Heart left ventricle (tissue), 13 donors: ENCODE data around the gene TM9SF3.

Experiments used
- POLR2A ChIP-seq, 2 donors: fragments of 450-650 bp; IDR thresholded peaks; one replicate each; pipeline ENCODE4 v1.6.1; 2017; ENCODE audit warnings: antibody characterized with exemption in 2 of 2, mild to moderate bottlenecking in 2 of 2, moderate library complexity in 2 of 2
- TF ChIP-seq, protein P1 (sequence below), 12 donors: fragments of 200-600 bp; sonication (generic) in 4 of 12; IDR thresholded peaks; one replicate each; pipeline versions ENCODE4 v1.5.0 to v1.8.0; 2018 to 2022; ENCODE audit warnings: antibody characterized with exemption in 12 of 12, mild to moderate bottlenecking in 5 of 12
- donor health status: ischemic (EF 13 %, LVEDD 7.1; RV severe dilation, severe dysfunction).
- donor health status: DM: no; HTN: yes; CAD: no.
- donor health status: DM: no; HTN: no; CAD: no.
- donor health status: ischemic (EF 25% LVEDD 6.9; RV normal size, moderate dysfunction).
- donor health status: ischemic (EF 25% LVEDD 5.7; RV mildly dilated, moderate dysfunction).
- donor health status: ischemic (EF 35%, LVEDD 5.7; RV mildly dilated, moderate dysfunction).
- donor health status: nonischemic (EF 11% LVEDD 7.7; RV severe dilation, severe dysfunction).
- donor health status: DM: yes; HTN: yes; CAD: no.
- donor health status: PGD.
- donor health status: ischemic (EF 29% LVEDD 5.4; RV normal size, mild dysfunction).
- donor health status: nonischemic (EF 23%, LVEDD 6.1; RV moderate dilation, normal function).

- TF ChIP-seq, protein P1, sequence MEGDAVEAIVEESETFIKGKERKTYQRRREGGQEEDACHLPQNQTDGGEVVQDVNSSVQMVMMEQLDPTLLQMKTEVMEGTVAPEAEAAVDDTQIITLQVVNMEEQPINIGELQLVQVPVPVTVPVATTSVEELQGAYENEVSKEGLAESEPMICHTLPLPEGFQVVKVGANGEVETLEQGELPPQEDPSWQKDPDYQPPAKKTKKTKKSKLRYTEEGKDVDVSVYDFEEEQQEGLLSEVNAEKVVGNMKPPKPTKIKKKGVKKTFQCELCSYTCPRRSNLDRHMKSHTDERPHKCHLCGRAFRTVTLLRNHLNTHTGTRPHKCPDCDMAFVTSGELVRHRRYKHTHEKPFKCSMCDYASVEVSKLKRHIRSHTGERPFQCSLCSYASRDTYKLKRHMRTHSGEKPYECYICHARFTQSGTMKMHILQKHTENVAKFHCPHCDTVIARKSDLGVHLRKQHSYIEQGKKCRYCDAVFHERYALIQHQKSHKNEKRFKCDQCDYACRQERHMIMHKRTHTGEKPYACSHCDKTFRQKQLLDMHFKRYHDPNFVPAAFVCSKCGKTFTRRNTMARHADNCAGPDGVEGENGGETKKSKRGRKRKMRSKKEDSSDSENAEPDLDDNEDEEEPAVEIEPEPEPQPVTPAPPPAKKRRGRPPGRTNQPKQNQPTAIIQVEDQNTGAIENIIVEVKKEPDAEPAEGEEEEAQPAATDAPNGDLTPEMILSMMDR (IDR thresholded peaks at IDR 0.05) = no peak
- TF ChIP-seq POLR2A (IDR thresholded peaks at IDR 0.05) = no peak
Observed at GRCh38 chr10:96538683-96539082, 48.1 kb downstream of the TM9SF3 start.
